HEK293 (cell line): ENCODE data around the gene MAN1B1.

ENCODE experiments used
- CTCF ChIA-PET: fragments of 350-600 bp; formaldehyde crosslinking; extraction: SDS; loops from one replicate; lab custom pipeline; 2021; ENCODE audit warnings: antibody characterized with exemption; lab: Yijun Ruan, JAX
- POLR2A ChIA-PET: fragments of 300-600 bp; formaldehyde crosslinking; extraction: SDS; loops from one replicate; lab custom pipeline; 2020; ENCODE audit warnings: antibody characterized with exemption, inconsistent platforms; lab: Yijun Ruan, JAX
- H3K27ac ChIP-seq: fragments of 200-500 bp; sonication (Bioruptor generic); 2 replicates; pipeline ENCODE4 v1.5.1; 2014; ENCODE audit warnings: low read depth, low read length, control low read depth, inconsistent platforms; ENCODE audit errors: extremely low read depth
- H3K36me3 ChIP-seq, 2 experiments: fragments of 200-500 bp in 1 of 2; sonication (Bioruptor generic) in 1 of 2; 1 replicate in 1 of 2; 2 replicates in 1 of 2; pipeline ENCODE4 v1.5.1; 2014 to 2017; ENCODE audit warnings: inconsistent platforms in 2 of 2, low read length in 2 of 2; ENCODE audit not compliant: control insufficient read depth in 2 of 2, insufficient read depth in 1 of 2
- H3K4me1 ChIP-seq: fragments of 200-500 bp; sonication (Bioruptor generic); 2 replicates; pipeline ENCODE4 v1.5.1; 2014; ENCODE audit warnings: mild to moderate bottlenecking, low read length, inconsistent platforms; ENCODE audit not compliant: control insufficient read depth, insufficient read depth
- H3K4me3 ChIP-seq: 2 replicates; pipeline ENCODE4 v1.5.1; 2011; ENCODE audit warnings: low read depth, mild to moderate bottlenecking, control low read depth, low read length, moderate library complexity
- H3K9me3 ChIP-seq: fragments of 200-500 bp; sonication (Bioruptor generic); 2 replicates; pipeline ENCODE4 v1.5.1; 2014; ENCODE audit warnings: low read depth, low read length, inconsistent platforms; ENCODE audit not compliant: control insufficient read depth, insufficient read depth
- KLF8 ChIP-seq: fragments of 450-650 bp; formaldehyde crosslinking; IDR thresholded peaks from 2 replicates; pipeline ENCODE4 v1.5.1; 2016; ENCODE audit warnings: missing biosample characterization, missing genetic modification characterization
- REPIN1 ChIP-seq: fragments of 450-650 bp; formaldehyde crosslinking; IDR thresholded peaks from 2 replicates; pipeline ENCODE4 v1.5.1; 2017; ENCODE audit warnings: missing biosample characterization, missing genetic modification characterization, low read depth
- SCRT1 ChIP-seq: fragments of 450-650 bp; formaldehyde crosslinking; IDR thresholded peaks from 2 replicates; pipeline ENCODE4 v1.5.1; 2016; ENCODE audit warnings: missing biosample characterization, missing genetic modification characterization, borderline replicate concordance
- SCRT2 ChIP-seq: fragments of 450-650 bp; formaldehyde crosslinking; IDR thresholded peaks from 2 replicates; pipeline ENCODE4 v1.5.1; 2016; ENCODE audit warnings: missing biosample characterization, missing genetic modification characterization
- SETDB1 ChIP-seq: IDR thresholded peaks from one replicate; pipeline ENCODE4 v1.6.1; 2017; ENCODE audit warnings: mild to moderate bottlenecking, low read length, moderate library complexity, mixed read lengths; ENCODE audit not compliant: insufficient read length
- ZBTB1 ChIP-seq: fragments of 450-650 bp; formaldehyde crosslinking; IDR thresholded peaks from 2 replicates; pipeline ENCODE4 v1.5.1; 2016; ENCODE audit warnings: missing biosample characterization, missing genetic modification characterization
- ZFHX2 ChIP-seq: fragments of 450-650 bp; formaldehyde crosslinking; conservative IDR thresholded peaks from 2 replicates; pipeline ENCODE4 v1.5.1; 2016; ENCODE audit warnings: missing biosample characterization, missing genetic modification characterization
- ZNF140 ChIP-seq: fragments of 450-650 bp; formaldehyde crosslinking; IDR thresholded peaks from 2 replicates; pipeline ENCODE4 v1.5.1; 2016; ENCODE audit warnings: missing biosample characterization, missing genetic modification characterization
- ZNF16 ChIP-seq: fragments of 450-650 bp; formaldehyde crosslinking; IDR thresholded peaks from 2 replicates; pipeline ENCODE4 v1.5.1; 2016; ENCODE audit warnings: low read depth, missing biosample characterization, missing genetic modification characterization
- ZNF202 ChIP-seq: fragments of 450-650 bp; formaldehyde crosslinking; IDR thresholded peaks from 2 replicates; pipeline ENCODE4 v1.5.1; 2016; ENCODE audit warnings: missing biosample characterization, missing genetic modification characterization, borderline replicate concordance
- ZNF214 ChIP-seq: fragments of 450-650 bp; formaldehyde crosslinking; IDR thresholded peaks from 2 replicates; pipeline ENCODE4 v1.5.1; 2017; ENCODE audit warnings: missing biosample characterization, mild to moderate bottlenecking, missing genetic modification characterization, borderline replicate concordance
- ZNF23 ChIP-seq: fragments of 450-650 bp; formaldehyde crosslinking; IDR thresholded peaks from 2 replicates; pipeline ENCODE4 v1.5.1; 2016; ENCODE audit warnings: missing biosample characterization, missing genetic modification characterization, borderline replicate concordance
- ZNF248 ChIP-seq: fragments of 450-650 bp; formaldehyde crosslinking; IDR thresholded peaks from 2 replicates; pipeline ENCODE4 v1.5.1; 2017; ENCODE audit warnings: missing biosample characterization, missing genetic modification characterization
- ZNF416 ChIP-seq: fragments of 450-650 bp; formaldehyde crosslinking; IDR thresholded peaks from 2 replicates; pipeline ENCODE4 v1.5.1; 2016; ENCODE audit warnings: missing biosample characterization, missing genetic modification characterization
- ZNF473 ChIP-seq: fragments of 450-650 bp; formaldehyde crosslinking; IDR thresholded peaks from 2 replicates; pipeline ENCODE4 v1.5.1; 2017; ENCODE audit warnings: missing biosample characterization, missing genetic modification characterization
- ZNF521 ChIP-seq: fragments of 450-650 bp; formaldehyde crosslinking; IDR thresholded peaks from 2 replicates; pipeline ENCODE4 v1.5.1; 2017; ENCODE audit warnings: missing biosample characterization, mild to moderate bottlenecking, missing genetic modification characterization
- ZNF529 ChIP-seq: fragments of 450-650 bp; formaldehyde crosslinking; IDR thresholded peaks from 2 replicates; pipeline ENCODE4 v1.5.1; 2017; ENCODE audit warnings: missing genetic modification characterization, missing biosample characterization; ENCODE audit not compliant: insufficient replicate concordance
- ZNF560 ChIP-seq: fragments of 450-650 bp; formaldehyde crosslinking; IDR thresholded peaks from 2 replicates; pipeline ENCODE4 v1.5.1; 2017; ENCODE audit warnings: missing biosample characterization, missing genetic modification characterization, borderline replicate concordance
- ZNF600 ChIP-seq: fragments of 450-650 bp; formaldehyde crosslinking; IDR thresholded peaks from 2 replicates; pipeline ENCODE4 v1.5.1; 2016; ENCODE audit warnings: missing biosample characterization, missing genetic modification characterization
- ZNF621 ChIP-seq: fragments of 450-650 bp; formaldehyde crosslinking; IDR thresholded peaks from 2 replicates; pipeline ENCODE4 v1.5.1; 2017; ENCODE audit warnings: missing biosample characterization, missing genetic modification characterization
- ZNF626 ChIP-seq: fragments of 450-650 bp; sonication (Bioruptor Pico); formaldehyde crosslinking; IDR thresholded peaks from 2 replicates; pipeline ENCODE4 v1.5.1; 2018; ENCODE audit warnings: missing biosample characterization, missing genetic modification characterization, inconsistent platforms
- ZNF664 ChIP-seq: fragments of 450-650 bp; formaldehyde crosslinking; IDR thresholded peaks from 2 replicates; pipeline ENCODE4 v1.5.1; 2016; ENCODE audit warnings: missing biosample characterization, missing genetic modification characterization
- ZNF76 ChIP-seq: fragments of 450-650 bp; formaldehyde crosslinking; IDR thresholded peaks from 2 replicates; pipeline ENCODE4; 2016; ENCODE audit warnings: low read depth, missing biosample characterization, missing genetic modification characterization, borderline replicate concordance
- TF ChIP-seq, protein P1 (sequence below): fragments of 450-650 bp; formaldehyde crosslinking; IDR thresholded peaks from 2 replicates; pipeline ENCODE4 v1.5.1; 2016; ENCODE audit warnings: missing biosample characterization, missing genetic modification characterization
- TF ChIP-seq, protein P2 (sequence below): fragments of 450-650 bp; formaldehyde crosslinking; IDR thresholded peaks from 2 replicates; pipeline ENCODE4 v1.5.1; 2017; ENCODE audit warnings: missing biosample characterization, missing genetic modification characterization
- TF ChIP-seq, protein P3 (sequence below): fragments of 450-650 bp; formaldehyde crosslinking; IDR thresholded peaks from 2 replicates; pipeline ENCODE4 v1.5.1; 2016; ENCODE audit warnings: missing biosample characterization, missing genetic modification characterization, borderline replicate concordance
- TF ChIP-seq, protein P4 (sequence below): fragments of 450-650 bp; formaldehyde crosslinking; IDR thresholded peaks from 2 replicates; pipeline ENCODE4 v1.5.1; 2016; ENCODE audit warnings: missing biosample characterization, missing genetic modification characterization
- TF ChIP-seq, protein P5 (sequence below): fragments of 450-650 bp; formaldehyde crosslinking; IDR thresholded peaks from 2 replicates; pipeline ENCODE4 v1.5.1; 2017; ENCODE audit warnings: missing biosample characterization, mild to moderate bottlenecking, missing genetic modification characterization, moderate library complexity

MAN1B1 gene

DNA sequence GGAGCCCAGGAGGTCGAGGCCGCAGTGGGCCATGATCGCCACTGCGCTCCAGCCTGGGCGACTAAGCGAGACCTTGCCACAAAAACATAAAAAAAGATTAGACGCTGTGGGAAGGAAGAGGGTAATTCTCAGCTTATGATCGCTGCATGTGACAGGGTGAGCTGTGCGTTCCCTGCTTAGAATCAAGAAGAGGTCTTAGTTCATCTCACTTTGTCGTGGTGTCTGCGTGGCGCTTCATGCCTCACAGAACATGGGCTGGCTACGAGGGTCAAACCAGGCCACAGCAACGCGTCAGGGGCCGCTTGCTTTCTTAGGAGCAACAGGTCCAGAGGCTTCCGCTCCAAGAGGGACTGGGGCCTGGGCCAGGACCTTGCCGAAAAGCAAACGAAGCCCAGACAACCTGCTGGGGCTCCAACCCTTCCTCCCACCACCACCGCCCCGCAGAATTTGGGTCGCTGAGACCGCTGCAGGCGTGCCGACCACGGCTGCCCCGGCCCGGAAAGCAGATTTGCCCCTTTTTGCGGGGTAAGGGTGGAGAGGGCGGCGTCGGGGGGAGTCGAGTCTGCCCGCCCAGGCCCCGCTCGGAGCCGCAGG, 42.2 kb downstream of the MAN1B1 start:
- Histone ChIP-seq H3K27ac (peak overlapping the region; percentile 66), H3K9me3 (no peaks in the 10 kb centered on the region), H3K4me3 (peak overlapping the region; percentile 88), H3K36me3 (no peaks in the 10 kb centered on the region), H3K4me1 (no peaks in the 10 kb centered on the region)
- ChIA-PET CTCF (interaction anchor here (0.7 to 2.2 kb wide), 9 partner anchors 11 to 219 kb away, joined by 3 to 9 read pairs (median 6); partner anchors contain the start of genes LRRC26 and RNF224), POLR2A (interaction anchor here (0.9 to 4.8 kb wide), 40 partner anchors 10 to 489 kb away, joined by 3 to 53 read pairs (median 7); partner anchors contain the start of genes AJM1, ANAPC2, CYSRT1 and GRIN1)
- TF ChIP-seq, protein P1, sequence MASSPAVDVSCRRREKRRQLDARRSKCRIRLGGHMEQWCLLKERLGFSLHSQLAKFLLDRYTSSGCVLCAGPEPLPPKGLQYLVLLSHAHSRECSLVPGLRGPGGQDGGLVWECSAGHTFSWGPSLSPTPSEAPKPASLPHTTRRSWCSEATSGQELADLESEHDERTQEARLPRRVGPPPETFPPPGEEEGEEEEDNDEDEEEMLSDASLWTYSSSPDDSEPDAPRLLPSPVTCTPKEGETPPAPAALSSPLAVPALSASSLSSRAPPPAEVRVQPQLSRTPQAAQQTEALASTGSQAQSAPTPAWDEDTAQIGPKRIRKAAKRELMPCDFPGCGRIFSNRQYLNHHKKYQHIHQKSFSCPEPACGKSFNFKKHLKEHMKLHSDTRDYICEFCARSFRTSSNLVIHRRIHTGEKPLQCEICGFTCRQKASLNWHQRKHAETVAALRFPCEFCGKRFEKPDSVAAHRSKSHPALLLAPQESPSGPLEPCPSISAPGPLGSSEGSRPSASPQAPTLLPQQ (tag by site-specific recombination): no peak
- TF ChIP-seq KLF8 (tag by site-specific recombination): no peak
- TF ChIP-seq SCRT2 (tag by site-specific recombination): peak; percentile 99
- TF ChIP-seq, protein P2, sequence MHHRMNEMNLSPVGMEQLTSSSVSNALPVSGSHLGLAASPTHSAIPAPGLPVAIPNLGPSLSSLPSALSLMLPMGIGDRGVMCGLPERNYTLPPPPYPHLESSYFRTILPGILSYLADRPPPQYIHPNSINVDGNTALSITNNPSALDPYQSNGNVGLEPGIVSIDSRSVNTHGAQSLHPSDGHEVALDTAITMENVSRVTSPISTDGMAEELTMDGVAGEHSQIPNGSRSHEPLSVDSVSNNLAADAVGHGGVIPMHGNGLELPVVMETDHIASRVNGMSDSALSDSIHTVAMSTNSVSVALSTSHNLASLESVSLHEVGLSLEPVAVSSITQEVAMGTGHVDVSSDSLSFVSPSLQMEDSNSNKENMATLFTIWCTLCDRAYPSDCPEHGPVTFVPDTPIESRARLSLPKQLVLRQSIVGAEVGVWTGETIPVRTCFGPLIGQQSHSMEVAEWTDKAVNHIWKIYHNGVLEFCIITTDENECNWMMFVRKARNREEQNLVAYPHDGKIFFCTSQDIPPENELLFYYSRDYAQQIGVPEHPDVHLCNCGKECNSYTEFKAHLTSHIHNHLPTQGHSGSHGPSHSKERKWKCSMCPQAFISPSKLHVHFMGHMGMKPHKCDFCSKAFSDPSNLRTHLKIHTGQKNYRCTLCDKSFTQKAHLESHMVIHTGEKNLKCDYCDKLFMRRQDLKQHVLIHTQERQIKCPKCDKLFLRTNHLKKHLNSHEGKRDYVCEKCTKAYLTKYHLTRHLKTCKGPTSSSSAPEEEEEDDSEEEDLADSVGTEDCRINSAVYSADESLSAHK (tag by site-specific recombination): no peak
- TF ChIP-seq, protein P3, sequence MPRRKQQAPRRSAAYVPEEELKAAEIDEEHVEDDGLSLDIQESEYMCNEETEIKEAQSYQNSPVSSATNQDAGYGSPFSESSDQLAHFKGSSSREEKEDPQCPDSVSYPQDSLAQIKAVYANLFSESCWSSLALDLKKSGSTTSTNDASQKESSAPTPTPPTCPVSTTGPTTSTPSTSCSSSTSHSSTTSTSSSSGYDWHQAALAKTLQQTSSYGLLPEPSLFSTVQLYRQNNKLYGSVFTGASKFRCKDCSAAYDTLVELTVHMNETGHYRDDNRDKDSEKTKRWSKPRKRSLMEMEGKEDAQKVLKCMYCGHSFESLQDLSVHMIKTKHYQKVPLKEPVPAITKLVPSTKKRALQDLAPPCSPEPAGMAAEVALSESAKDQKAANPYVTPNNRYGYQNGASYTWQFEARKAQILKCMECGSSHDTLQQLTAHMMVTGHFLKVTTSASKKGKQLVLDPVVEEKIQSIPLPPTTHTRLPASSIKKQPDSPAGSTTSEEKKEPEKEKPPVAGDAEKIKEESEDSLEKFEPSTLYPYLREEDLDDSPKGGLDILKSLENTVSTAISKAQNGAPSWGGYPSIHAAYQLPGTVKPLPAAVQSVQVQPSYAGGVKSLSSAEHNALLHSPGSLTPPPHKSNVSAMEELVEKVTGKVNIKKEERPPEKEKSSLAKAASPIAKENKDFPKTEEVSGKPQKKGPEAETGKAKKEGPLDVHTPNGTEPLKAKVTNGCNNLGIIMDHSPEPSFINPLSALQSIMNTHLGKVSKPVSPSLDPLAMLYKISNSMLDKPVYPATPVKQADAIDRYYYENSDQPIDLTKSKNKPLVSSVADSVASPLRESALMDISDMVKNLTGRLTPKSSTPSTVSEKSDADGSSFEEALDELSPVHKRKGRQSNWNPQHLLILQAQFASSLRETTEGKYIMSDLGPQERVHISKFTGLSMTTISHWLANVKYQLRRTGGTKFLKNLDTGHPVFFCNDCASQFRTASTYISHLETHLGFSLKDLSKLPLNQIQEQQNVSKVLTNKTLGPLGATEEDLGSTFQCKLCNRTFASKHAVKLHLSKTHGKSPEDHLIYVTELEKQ (tag by site-specific recombination): no peak
- TF ChIP-seq, protein P4, sequence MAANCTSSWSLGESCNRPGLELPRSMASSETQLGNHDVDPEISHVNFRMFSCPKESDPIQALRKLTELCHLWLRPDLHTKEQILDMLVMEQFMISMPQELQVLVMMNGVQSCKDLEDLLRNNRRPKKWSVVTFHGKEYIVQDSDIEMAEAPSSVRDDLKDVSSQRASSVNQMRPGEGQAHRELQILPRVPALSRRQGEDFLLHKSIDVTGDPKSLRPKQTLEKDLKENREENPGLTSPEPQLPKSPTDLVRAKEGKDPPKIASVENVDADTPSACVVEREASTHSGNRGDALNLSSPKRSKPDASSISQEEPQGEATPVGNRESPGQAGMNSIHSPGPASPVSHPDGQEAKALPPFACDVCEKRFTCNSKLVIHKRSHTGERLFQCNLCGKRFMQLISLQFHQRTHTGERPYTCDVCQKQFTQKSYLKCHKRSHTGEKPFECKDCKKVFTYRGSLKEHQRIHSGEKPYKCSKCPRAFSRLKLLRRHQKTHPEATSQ (tag by site-specific recombination): no peak
- TF ChIP-seq ZNF621 (tag by site-specific recombination): no peak
- no peak; the same call in 1 of the 2 replicates for TF ChIP-seq ZNF76 (tag by site-specific recombination)
- no peak for TF ChIP-seq SETDB1
- no peak for TF ChIP-seq ZNF23 (tag by site-specific recombination)
- 0 out of 2 replicates have a peak, but pooled peaks have one; percentile 34 for TF ChIP-seq ZNF600 (tag by site-specific recombination)
- TF ChIP-seq ZFHX2 (tag by site-specific recombination): 0 out of 2 replicates have a peak, but pooled peaks have one; percentile 20
- no peak for TF ChIP-seq ZNF560
- TF ChIP-seq ZNF521: no peak
- TF ChIP-seq ZNF16 (tag by site-specific recombination): no peak
- no peak for TF ChIP-seq ZNF473 (tag by site-specific recombination)
- no peak for TF ChIP-seq ZNF626 (tag by site-specific recombination)
- no peak for TF ChIP-seq ZNF529 (tag by site-specific recombination)
- no peak for TF ChIP-seq ZNF214
- TF ChIP-seq, protein P5, sequence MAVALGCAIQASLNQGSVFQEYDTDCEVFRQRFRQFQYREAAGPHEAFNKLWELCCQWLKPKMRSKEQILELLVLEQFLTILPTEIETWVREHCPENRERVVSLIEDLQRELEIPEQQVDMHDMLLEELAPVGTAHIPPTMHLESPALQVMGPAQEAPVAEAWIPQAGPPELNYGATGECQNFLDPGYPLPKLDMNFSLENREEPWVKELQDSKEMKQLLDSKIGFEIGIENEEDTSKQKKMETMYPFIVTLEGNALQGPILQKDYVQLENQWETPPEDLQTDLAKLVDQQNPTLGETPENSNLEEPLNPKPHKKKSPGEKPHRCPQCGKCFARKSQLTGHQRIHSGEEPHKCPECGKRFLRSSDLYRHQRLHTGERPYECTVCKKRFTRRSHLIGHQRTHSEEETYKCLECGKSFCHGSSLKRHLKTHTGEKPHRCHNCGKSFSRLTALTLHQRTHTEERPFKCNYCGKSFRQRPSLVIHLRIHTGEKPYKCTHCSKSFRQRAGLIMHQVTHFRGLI (tag by site-specific recombination): no peak
- no peak for TF ChIP-seq REPIN1 (tag by site-specific recombination)
- no peak for TF ChIP-seq ZBTB1
- TF ChIP-seq SCRT1: peak; percentile 94
- no peak for TF ChIP-seq ZNF416 (tag by site-specific recombination)
- TF ChIP-seq ZNF140 (tag by site-specific recombination): no peak
- TF ChIP-seq ZNF202 (tag by site-specific recombination): no peak
- no peak for TF ChIP-seq ZNF664 (tag by site-specific recombination)
- TF ChIP-seq ZNF248 (tag by site-specific recombination): no peak
